ENCODE measurements around the gene G6PC1.
"Not testable (repeated sequence)": the region's sequence is repeated elsewhere in the genome, so short reads cannot be mapped to it uniquely, and the experiment has no call there.

The G6PC1 gene

DNA sequence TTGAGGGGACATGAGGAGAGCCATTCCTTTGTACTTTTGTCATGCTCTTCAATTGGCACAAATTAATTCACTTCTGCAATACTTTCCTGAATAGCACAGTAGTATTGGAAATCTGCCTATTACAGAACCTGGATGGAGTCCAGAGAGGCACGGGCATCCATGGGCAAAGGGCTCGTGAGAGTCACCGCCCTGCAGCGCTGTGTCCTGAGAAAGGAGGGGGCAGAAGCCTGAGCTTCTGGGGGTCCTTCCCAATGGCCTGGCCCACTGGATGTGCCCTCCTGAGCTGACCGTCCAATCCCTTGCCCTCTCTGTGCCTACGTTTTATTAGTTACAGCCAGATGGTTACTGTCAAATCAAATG lies 3.5 kb downstream of the G6PC1 start:
- no peak for DNase-seq

DNA sequence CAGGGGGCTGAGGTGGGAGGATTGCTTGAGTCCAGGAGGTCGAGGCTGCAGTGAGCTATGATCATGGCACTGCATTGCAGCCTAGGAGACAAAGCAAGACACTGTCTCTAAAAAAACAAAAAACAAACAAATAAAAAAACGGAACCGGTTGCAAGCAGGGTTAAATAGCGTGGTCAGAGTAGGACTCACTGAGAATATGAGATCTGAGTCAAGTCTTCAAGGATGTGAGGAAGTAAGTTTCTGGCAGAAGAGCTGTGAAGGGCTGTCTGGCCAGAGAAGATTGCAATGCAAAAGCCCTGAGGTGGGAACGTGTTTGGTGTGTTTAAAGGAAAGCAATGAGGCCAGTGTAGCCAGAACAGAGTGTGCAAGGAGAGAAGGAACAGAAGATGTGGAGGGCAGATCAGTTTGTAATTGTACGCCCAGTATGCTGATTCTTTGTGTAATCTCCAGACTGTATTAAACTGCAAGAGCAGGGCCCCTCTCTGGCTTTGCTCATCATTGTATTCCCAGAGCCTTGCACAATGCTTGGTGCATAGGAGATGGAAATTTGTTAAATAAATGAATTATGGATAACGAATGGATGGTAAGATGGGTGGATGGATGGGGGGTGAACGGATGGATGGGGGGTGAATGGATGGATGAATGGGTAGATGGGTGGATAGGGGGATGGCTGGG lies 6.3 kb downstream of the G6PC1 start:
- no peak for DNase-seq

DNA sequence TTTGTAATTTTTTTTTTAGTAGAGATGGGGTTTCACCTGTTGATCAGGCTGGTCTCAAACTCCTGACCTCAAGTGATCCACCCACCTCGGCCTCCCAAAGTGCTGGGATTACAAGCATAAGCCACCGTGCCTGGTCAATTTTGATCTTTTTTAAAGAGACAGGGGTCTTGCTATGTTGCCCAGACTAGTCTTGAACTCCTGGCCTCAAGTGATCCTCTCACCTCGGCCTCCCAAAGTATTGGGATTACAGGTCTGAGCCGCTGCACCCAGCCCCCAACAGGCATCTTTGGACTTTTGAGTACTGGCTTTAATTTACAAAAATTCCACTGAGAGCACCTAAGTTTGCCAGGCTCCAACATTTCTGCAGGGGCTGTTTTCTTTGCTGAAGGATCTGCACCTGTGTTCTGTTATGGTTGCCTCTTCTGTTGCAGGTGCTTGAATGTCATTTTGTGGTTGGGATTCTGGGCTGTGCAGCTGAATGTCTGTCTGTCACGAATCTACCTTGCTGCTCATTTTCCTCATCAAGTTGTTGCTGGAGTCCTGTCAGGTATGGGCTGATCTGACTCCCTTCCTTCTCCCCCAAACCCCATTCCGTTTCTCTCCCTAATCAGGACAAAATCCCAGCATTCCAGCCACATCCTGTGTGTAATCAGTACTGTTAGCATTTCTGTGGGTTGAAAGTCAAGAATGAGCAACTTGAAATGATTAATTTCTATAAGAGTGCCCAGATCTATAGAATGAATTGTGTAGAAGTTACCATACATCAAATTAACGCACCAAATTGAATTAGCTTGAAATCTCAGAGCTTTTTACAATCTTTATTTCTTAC lies 8.5 kb downstream of the G6PC1 start:
- DNase-seq: no peak

DNA sequence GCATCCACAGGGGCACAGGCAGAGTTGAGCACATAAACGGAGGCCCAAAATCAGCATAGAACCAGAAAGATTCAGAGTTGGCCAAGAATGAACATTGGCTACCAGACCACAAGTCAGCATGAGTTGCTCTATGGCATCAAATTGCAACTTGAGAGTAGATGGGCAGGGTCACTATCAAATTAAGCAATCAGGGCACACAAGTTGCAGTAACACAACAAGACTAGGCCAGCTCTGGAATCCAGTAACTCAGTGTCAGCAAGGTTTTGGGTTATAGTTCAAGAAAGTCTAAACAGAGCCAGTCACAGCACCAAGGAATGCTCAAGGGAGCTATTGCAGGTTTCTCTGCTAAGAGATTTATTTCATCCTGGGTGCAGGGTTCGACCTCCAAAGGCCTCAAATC lies 12.9 kb downstream of the G6PC1 start:
- no peak for DNase-seq

DNA sequence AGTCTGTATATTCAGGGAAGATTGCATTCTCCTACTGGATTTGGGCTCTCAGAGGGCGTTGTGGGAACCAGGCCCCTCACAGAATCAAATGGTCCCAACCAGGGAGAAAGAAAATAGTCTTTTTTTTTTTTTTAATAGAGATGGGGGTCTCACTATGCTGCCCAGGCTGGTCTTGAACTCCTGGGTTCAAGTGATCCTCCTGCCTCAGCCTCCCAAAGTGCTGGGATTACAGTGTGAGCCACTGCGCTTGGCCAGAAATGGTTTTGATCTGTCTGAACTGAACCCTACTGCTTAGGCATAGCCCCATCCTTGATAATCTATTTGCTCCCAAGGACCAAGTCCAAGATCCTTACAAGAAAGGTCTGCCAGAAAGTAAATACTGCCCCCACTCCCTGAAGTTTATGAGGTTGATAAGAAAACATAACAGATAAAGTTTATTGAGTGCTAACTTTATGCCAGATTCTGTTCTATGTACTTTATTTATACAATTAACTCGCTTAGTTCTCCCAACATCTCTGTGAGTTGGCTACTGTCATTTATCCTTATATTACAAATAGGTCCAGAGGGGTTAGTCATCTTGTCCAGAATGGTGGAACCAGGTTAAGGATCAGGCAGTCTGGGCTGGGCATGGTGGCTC lies 13.5 kb downstream of the G6PC1 start:
- DNase-seq: no peak

DNA sequence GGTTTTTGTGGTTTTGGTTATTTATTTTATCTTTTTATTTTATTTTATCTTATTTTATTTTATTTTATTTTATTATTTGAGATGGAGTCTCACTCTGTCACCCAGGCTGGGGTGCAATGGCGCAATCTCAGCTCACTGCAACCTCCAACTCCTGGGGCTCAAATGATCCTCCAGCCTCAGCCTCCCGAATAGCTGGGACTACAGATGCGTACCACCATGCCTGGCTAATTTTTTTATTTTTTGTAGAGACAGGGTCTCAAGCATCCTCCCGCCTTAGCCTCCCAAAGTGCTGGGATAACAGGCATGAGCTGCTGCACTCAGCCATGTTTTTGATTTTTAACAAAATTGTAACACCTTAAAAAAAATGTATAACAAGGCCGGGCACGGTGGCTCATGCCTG lies 14.7 kb downstream of the G6PC1 start:
- DNase-seq: not testable (repeated sequence)

DNA sequence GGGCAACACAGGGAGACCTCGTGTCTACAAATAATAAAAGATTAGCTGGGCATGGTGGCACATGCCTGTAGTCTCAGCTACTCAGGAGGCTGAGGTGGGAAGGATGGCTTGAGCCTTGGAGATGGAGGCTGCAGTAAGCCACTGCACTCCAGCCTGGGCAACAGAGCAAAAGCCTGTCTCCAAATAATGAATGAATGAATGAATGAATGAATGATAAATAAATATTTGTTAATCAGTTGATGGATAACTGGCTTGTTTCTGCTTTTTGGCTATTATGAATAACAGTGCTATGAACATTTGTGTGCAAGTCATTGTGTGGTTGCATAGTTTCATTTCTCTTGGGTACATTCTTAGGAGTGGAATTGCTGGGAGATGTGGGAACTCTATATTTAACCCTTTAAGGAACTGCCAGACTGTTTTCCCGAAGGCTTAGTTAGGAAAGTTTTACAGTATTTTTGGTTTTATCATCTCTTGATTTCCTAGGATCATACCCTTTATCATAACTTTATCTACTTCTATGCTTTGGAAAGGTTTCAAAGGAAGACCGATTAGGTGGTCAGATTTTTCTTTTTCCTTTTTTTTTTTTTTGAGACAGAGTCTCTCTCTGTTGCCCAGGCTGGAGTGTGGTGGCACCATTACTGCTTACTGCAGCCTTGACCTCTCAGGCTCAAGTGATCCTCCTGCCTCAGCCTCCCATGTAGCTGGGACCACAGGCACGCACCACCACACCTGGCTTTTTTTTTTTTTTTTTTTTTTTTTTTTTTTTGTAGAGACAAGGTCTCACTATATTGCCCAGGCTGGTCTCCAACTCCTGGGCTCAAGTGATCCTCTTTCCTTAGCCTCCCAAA lies 16.0 kb downstream of the G6PC1 start:
- DNase-seq: not testable (repeated sequence)

DNA sequence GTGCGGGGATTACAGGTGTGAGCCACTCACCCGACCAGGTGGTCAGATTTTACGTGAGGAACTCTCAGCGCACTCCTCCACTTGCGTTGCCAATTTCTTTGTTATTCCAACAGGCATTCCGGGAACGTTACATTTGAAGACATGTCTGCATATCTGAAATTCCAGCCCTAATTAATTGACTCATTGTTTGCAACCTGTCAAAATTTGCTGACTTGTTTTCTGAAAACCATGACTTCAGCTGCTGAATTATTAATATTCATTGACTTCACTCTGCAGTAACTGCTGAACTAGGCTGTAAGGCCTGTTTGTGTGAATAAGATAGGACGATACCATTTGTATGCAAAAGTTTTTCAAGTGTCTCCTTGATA lies 16.6 kb downstream of the G6PC1 start:
- no peak for DNase-seq

DNA sequence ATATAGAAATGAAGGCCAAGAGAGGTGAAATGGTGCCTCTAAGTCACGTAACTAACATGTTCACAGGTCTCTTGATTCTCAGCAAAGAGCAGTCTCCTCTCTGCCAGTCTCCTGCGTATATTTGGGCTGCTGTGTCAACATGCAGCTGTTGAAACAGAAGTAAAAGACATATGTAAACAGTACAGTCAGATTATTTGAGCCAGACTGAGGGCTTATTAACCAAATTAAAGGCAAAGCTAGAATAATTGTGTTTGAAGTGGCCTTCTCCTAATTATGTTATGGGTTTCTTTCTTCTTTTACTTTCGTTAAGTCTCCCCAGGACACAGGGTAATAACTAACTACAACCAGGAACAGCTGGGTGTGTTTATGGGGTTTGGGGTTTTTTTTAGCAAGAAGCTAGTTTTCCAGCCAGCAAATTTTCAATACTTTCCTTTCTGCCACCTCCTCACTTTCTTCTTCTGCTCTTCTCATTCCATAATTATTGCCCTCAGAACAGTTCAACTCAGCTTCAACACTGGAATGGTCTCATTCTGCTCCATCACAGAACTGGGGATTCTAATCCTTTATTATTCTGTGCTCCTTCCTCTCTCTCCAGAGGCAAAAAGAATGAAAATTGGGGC lies 18.4 kb downstream of the G6PC1 start:
- no peak for DNase-seq

DNA sequence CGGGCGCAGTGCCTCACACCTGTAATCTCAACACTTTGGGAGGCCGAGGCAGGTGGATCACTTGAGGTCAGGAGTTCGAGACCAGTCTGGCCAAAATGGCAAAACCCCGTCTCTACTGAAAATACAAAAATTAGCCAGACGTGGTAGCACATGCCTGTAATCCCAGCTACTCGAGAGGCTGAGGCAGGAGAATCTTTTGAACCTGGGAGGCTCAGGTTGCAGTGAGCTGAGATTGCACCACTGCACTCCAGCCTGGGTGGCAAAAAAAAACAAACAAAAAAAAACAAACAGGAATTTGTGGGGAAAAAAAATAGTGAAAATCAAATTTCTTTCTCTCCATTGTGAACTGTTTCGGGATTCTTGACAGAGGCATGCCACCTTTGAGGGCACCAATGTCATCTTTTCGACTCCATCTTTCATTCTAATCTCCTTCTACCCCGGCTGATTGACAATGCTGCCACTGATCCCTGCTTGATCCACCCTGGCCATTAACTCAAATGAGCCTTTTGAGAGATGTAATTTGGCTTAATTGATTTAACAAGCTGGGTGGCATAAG lies 19.0 kb downstream of the G6PC1 start:
- DNase-seq: not testable (repeated sequence)

DNA sequence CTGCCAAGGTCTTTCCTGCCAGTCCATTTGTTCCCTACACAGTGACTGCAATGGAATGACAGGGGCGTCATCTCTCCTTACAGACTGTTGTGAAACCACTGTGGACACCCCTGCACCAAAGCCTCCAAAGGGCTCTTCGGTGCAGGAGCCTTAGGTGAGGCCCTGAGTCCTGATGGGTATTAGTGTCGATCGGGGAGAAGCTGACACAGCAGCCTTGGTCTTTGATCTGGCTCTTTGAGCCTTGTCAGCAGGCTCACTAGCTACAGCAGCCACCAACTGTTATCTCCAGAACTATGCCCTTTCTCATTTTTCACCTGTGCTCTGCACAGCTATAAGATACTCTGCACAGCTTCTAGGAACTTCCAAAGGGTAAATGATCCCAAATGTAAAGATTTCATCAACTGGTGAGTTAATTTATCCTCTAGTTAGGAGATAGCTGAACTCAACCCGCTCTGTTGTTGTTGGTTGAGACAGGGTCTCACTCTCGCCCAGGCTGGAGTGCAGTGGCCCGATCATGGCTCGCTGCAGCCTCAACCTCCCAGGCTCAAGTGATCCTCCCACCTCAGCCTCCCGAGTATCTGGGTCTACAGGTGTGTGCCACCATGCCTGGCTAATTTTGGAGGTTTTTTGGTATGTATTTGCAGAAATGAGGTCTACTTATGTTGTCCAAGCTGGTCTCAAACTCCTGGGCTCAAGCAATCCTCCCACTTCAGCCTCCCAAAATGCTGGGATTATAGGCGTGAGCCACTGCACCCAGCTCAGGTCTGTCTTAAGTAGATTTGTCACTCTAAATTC lies 19.7 kb downstream of the G6PC1 start:
- no peak for DNase-seq

DNA sequence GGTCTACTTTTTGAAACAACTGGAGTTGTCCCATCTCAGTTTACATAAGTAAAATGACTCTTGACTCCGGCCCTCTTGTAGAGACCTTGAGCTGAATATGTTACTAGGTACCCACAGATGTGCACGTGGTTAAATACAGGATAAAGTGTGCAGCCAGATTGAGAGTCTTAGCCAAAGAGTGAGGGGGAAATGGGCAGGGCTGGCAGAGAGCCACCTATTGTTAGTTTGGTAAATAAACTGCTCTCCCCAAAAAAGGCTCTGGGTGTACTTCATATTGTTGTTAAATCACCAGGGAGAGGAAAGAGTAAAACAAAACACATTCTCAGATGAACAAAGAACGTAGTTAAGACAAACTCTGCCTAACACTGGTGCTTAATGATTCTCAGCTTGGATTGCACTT lies 20.3 kb downstream of the G6PC1 start:
- no peak for DNase-seq

DNA sequence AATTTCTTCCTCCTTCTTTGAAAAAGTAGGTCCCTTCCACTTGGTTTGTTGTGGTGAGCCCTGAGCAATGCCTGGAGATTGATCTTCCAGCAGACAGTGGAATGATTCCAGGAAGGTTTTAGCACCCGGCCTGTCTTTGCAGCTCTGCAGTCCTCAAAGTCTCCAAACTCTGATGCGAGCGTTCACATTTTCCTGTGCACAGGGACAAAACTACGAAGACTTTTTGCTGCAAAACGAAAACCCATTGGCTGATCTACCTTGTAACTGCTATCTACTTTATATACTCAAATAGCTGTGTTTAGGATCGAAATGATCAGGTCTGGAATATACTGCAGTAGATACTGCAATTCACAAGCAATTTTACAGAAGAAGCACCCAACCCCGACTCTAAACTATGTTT lies 21.7 kb downstream of the G6PC1 start:
- no peak for DNase-seq

DNA sequence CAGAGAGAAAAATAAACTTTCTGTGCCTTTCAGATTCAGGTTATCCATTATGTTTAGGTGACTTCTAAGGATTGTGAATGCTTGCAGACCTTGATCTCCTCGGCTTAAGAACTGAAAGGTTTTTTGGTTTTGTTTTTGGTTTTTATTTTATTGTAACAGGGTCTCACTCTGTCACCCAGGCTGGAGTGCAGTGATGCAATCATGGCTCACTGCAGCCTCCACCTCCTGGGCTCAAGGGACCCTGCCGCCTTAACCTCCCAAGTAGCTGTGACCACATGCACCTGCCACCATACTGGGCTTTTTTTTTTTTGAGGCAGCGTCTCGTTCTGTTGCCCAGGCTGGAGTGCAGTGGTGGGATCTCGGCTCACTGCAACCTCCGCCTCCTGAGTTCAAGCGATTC lies 22.9 kb downstream of the G6PC1 start:
- DNase-seq: not testable (repeated sequence)

DNA sequence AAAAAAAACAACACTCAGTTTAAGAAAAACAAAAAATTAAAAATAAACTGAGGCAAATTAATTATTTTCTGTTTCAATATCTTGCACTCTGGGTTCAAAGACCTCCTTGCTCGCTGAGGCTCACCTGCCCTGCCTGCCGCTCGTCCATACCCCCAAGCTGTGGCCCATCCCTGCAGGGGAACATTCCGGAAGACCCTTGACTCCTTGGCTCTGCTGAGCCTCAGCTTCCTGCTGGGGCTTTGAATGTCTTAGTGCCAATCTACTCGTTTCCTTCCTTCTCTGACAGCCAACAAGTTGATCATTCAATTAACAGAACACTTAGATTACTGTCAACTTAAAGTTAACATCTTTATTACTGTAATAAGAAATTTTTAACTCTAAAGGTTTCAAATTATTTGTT lies 24.3 kb downstream of the G6PC1 start:
- no peak for DNase-seq

DNA sequence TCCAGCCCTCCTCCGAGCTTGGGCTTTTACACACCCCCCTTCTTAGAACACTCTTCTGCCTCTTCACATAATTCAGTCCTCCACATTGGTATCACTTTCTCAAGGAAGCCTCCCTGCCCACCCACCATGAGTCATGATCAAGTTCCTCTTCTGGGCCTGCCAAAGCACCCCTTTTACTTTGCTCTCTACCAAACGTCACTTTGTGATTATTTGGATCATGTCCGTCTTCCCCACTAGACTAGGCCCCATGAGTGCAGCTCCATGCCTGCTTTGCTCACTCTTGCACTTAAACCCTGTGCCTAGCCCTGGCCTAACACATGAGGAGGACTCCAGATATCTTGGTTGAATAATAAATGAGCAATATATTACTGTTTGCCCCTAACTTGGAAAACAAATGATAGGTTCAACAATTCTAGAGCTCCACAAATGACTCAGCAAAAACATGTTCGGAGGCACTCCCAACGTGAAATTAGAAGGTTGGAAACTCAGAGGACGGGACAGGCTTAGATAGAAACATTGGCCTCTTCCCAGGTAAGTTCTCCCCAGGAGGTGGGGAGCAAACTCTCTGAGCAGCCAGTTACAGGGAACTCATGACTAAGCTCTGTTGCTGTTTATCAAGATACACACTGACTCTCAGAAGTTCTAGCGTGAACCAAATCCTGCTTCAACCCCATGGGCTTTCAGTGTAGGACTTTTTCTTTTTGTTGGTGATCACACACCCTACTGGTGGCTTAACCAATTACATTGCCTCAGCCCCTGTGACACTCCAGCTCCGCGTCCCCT lies 28.3 kb downstream of the G6PC1 start:
- DNase-seq: no peak

DNA sequence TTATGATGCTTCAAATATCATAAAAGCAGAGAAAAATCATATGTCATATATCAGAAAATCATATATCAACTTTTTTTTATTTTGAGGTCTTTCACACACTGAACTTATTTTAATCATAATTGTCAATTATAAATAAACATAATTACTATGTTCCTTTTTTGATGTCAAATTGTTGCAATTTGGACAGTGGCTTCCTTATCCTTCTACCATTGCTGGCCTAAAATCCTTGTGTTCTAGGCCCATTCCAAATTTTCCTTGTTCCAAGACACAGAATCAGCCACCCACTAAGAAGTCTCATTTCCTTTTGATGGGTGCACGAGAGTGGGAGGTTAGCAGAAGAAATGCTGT lies 28.9 kb downstream of the G6PC1 start:
- no peak for DNase-seq

DNA sequence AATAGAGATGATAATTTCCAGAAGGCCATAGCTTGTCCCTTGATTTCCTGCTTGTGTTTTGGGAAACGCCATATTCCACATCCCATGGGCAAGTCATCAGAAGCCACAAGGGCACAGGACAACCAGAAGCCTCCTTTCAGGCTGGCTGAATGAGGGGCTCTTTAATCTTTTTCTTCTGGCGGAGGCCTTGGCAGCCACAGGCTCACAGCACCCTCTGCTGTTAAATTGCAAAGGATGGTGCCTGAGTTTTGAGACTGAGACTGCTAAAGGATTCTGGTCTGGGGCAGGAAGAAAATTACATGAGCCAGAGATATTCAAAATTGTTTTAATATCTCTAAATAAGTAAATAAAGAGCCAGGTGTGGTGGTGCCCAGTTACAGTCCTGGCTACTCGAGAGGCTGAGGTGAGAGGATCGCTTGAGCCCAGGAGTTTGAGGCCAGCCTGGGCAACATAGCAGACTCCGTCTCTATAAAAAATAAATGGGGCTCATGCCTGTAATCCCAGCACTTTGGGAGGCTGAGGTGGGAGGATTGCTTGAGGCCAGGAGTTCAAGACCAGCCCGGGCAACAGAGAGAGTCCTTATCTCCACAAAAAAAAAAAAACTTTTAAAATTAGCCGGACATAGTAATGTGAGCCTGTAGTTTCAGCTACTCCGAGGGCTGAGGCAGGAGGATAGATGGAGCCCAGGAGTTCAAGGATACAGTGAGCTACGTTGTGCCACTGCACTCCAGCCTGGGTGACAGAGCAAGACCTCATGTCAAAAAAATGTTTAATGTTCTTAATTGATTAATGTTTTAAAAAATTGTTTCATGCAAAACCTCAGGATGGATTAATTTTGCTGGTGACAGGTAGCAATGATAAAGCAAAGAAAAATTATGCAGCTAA lies 37.4 kb downstream of the G6PC1 start:
- DNase-seq: peak in 3 of 6 experiments; percentile 2 to 6 (median 3)

DNA sequence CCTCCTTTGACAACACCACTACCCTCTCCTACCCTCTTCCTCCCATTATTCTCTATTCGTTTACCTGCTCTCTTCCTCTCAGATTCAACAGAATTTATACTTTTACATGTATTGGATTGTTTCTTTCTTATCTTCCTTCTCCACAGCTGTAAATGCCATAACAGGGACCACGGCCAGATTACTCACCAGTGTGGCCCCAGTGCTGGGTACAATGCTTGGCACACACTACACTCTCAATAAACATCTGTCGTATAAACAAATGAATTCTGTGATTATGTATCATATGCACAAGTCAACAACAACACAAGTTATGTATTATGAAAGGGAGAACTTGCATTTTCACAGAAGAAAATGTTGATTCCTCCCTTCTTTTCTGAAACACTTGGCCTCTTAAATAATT lies 43.6 kb downstream of the G6PC1 start:
- DNase-seq: no peak

DNA sequence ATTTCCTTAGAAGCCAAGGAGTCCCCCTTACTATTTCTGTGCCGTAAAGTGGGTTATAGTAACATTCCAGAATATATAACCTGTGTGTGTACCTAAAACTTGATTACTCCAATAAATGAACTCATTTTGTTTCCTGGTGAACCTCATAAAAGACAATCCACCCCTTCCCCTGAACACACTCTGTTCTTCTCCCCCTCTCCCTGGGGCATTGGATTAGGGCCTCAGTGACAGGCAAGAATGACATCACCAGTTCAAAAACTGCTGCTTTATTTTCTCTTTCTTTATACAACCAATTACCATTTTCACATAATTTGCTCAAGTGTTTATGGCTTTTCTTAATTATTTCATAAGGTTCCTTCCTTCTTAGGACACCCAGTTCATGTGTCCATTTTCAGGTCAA lies 46.2 kb downstream of the G6PC1 start:
- DNase-seq: no peak

Data from stimulated activated naive CD4-positive, alpha-beta T cell (primary cell).